ENCODE measurements around the gene PIWIL4. TPM values are rescaled to one million over a fixed set of nuclear protein-coding genes. Genes with fewer than 3 reads are reported as not detected.

Gene PIWIL4
- total RNA-seq (2014; rRNA removed; shearing (Covaris generic)), result 0.24 and 3.2 TPM in 2 replicates

GRCh38 chr11:94567181-94567670 lies at the start of gene PIWIL4:
PIWIL4 (plus strand) TSS chr11:94567368; CDS start chr11:94567519, 151 bp downstream.
- no peak for DNase-seq (ENCODE audit: low spot score)

DNA sequence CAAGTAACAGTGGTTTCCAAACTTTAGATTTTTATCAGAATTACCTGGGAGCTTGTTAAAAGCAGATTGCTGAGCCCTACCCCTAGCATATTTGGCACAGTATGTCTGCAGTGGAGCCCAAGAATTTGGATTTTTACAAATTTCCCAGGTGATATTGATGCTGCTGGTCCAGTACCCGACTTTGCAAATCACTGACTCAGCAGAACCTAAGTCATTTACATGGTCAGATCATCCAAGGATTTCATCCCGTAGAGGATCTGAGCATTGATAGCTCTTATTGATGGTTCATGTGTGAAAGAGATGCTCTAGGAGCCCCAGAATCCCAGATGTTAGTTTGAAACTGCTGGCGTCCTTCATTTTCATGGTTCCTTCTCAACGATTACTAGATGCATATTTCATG lies 48.9 kb upstream of the PIWIL4 start:
- DNase-seq (ENCODE audit: low spot score), result no peak

DNA sequence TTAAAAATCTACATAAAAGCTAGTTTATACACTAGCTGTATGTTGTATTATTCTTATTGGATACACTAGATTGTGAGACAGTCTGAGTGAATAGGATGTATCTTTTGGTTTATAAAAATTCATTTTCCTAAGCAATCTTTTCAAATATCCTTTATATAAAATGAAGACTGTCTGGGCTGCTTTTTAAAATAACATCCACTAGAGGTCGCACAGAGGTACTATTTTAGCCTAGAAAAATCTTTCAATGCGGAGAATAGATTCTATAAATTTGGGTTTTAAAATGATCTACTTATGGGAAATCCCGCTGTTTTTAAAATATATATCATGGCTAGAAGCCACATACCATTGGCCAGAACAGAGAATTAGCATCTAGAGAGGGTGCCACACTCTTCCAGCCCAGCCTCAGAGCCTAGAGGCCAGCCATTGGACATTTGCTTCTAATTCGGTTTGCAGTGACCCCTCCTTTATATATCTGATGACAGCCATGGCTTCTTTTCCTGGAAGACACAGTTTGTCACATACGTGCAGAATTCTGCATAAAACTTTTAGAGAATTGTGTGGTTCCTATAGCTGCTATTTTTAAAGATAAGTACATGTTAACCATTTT lies 47.6 kb upstream of the PIWIL4 start:
- no peak for DNase-seq (ENCODE audit: low spot score)

GRCh38 chr11:94521684-94522083 lies 45.5 kb upstream of the PIWIL4 start:
- no peak for DNase-seq (ENCODE audit: low spot score)

- DNase-seq (ENCODE audit: low spot score), result no peak
These were observed 42.8 kb upstream of the PIWIL4 start for GRCh38 chr11:94524341-94524740.

DNA sequence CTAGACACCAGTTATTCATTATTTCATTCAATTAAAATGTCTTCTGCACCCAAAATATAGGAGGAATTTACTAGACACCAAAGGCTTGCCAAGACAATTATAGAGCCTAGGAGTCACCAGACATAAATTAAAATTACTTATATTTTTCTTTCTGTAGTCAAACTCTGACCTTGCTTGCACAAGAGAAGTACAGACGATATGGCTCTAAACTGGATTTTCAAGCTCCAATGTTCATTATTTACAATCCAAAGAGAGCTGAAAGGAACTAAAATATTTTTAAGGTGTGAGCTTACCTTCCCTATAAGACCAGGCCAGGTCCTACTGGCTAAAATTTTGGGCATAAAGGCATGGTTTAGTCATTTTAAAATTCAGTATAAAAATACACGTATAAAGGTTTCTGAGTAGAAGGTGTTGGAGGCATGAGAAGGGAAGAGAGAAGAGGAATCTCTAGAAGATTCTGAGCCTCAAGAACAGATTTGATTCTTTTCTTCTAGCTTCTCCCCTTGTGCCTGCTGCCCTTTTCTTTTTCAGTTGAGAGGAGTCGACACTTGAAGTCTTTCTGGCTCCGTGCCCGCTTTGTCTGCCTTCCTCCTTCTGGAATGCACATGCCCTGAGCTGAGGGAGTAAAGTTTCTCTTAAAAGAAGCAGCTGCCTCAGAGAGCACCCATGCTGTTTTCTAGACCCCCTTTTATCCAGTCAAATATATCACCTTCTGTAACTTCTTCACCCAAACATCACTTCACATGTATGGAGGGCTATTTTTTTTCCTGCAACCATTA lies 41.4 kb upstream of the PIWIL4 start:
- peak; percentile 13 for DNase-seq (ENCODE audit: low spot score)

DNA sequence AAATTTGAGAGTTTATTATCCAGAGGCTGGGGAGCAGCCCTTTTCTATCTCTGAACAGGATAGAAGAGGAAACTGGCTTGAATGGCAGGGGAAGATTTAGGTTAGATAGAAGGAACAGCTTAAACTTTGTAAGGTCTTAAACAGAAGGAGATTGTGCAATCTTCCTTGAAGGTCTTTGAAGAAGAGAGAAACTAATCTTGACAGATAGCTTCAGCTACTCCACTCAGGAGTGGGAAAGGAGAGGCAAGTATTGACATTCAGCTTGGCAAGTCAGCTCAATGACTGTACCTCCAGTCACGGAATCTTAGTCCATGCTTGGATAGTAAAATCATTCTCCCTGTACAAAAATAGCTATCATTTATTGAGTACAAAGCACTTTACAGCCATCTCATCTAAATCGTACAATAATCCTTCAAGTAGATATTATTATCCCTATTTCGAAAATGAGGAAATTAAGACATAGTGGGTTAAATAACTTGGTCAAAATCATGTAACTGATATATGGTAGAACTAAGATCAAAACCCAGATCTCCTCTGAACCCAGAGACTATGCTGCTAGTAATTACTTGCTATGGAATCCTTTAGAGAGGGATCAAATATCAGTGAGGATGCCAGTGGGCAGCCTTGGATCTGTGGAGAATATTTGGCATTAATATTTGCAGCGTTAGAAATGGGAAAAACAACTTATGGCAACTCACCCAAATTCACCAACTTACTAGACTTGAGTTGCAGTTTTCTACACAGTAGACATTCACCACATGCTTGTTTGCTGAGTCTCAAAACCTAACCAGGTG lies 40.3 kb upstream of the PIWIL4 start:
- DNase-seq (ENCODE audit: low spot score), result no peak

DNA sequence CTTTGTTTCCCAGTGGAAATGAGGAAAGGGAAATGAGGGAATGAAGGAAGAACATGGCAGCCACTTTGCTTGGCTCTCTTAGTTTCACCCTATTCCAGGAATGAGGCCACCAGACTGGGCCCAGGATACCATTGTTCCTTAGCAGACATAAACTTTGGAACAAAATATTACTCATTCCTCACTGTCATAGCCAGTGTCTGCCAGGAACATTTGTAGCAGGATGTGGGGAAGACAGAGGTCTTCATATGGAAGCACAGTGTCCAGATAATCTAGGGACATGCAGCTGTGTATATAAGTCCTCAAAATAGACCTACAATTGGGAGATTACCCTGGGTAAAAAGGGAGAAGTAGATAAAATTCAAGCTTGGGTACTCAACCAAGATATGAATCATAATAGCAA lies 38.6 kb upstream of the PIWIL4 start:
- no peak for DNase-seq (ENCODE audit: low spot score)

DNA sequence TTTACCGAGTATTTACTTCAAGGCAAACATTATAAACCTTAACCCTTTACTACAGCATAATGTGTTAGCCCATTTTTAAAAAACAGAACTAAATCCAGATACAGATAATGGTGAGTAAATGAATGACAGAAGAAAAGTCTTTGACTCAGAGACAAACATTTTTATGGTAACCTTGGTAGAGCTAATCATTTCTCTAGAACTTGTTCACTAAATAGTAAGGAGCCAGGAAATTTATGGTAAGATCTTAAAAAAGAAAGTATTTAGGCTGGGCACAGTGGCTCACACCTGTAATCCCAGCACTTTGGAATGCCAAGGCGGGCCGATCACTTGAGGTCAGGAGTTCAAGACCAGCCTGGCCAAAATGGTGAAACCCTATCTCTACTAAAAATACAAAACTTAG lies 35.0 kb upstream of the PIWIL4 start:
- no peak for DNase-seq (ENCODE audit: low spot score)

GRCh38 chr11:94533206-94533605 lies 34.0 kb upstream of the PIWIL4 start:
- no peak for DNase-seq (ENCODE audit: low spot score)

- no peak for DNase-seq (ENCODE audit: low spot score)
These were observed 33.2 kb upstream of the PIWIL4 start for GRCh38 chr11:94533696-94534630.

- no peak for DNase-seq (ENCODE audit: low spot score)
These were observed 30.8 kb upstream of the PIWIL4 start for GRCh38 chr11:94536386-94536785.

- no peak for DNase-seq (ENCODE audit: low spot score)
These were observed 30.1 kb upstream of the PIWIL4 start for GRCh38 chr11:94537031-94537600.

DNA sequence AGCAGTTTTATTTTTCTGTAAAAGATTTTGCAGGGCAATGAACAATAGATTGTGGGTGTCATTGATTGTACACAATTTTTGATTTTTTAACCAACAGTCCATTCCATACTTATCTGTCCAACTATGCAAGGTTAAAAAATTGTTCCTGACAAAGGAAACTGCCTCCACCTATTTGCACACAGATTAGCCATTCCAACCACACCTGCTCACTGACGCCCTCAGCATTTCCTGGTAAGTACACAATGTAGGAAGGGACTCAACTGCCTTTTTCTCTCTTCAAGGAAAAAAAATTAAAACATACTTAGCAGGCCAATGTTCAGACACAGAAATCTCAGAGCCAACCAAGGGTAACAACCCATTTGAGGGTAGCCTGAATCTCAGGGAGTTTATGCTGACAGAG lies 27.7 kb upstream of the PIWIL4 start:
- no peak for DNase-seq (ENCODE audit: low spot score)

- DNase-seq (ENCODE audit: low spot score), result peak; percentile 60
These were observed 23.2 kb upstream of the PIWIL4 start, which contains the start of gene FUT4 for GRCh38 chr11:94543695-94544645. FUT4 (plus strand) TSS chr11:94543921; CDS start chr11:94544134, 213 bp downstream.

DNA sequence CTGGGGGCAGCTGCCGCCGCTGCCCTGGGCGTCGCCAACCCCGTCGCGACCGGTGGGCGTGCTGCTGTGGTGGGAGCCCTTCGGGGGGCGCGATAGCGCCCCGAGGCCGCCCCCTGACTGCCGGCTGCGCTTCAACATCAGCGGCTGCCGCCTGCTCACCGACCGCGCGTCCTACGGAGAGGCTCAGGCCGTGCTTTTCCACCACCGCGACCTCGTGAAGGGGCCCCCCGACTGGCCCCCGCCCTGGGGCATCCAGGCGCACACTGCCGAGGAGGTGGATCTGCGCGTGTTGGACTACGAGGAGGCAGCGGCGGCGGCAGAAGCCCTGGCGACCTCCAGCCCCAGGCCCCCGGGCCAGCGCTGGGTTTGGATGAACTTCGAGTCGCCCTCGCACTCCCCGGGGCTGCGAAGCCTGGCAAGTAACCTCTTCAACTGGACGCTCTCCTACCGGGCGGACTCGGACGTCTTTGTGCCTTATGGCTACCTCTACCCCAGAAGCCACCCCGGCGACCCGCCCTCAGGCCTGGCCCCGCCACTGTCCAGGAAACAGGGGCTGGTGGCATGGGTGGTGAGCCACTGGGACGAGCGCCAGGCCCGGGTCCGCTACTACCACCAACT lies 22.4 kb upstream of the PIWIL4 start:
- DNase-seq (ENCODE audit: low spot score), result no peak

DNA sequence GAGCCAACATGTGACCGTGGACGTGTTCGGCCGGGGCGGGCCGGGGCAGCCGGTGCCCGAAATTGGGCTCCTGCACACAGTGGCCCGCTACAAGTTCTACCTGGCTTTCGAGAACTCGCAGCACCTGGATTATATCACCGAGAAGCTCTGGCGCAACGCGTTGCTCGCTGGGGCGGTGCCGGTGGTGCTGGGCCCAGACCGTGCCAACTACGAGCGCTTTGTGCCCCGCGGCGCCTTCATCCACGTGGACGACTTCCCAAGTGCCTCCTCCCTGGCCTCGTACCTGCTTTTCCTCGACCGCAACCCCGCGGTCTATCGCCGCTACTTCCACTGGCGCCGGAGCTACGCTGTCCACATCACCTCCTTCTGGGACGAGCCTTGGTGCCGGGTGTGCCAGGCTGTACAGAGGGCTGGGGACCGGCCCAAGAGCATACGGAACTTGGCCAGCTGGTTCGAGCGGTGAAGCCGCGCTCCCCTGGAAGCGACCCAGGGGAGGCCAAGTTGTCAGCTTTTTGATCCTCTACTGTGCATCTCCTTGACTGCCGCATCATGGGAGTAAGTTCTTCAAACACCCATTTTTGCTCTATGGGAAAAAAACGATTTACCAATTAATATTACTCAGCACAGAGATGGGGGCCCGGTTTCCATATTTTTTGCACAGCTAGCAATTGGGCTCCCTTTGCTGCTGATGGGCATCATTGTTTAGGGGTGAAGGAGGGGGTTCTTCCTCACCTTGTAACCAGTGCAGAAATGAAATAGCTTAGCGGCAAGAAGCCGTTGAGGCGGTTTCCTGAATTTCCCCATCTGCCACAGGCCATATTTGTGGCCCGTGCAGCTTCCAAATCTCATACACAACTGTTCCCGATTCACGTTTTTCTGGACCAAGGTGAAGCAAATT lies 21.7 kb upstream of the PIWIL4 start:
- no peak for DNase-seq (ENCODE audit: low spot score)

- DNase-seq (ENCODE audit: low spot score), result no peak
These were observed 21.1 kb upstream of the PIWIL4 start for GRCh38 chr11:94546162-94546470.
